Thyroid gland (tissue), 4 donors: Measurements from ENCODE around the gene FLCN. TPM values are rescaled to one million over a fixed set of nuclear protein-coding genes. Genes with fewer than 3 reads are reported as not detected.
"Not testable (repeated sequence)": the region's sequence is repeated elsewhere in the genome, so short reads cannot be mapped to it uniquely, and the experiment has no call there.

Source experiments
- DNase-seq, 2 donors: peaks; one replicate each; pipeline ENCODE4 v3.0.0-alpha.2; 2019
- H3K27ac ChIP-seq, 3 donors: fragments of 200-600 bp; sonication (generic); 1 replicate in 2 of 3; 2 replicates in 1 of 3; pipeline ENCODE4 v1.5.1; 2016 to 2019; ENCODE audit warnings: mild to moderate bottlenecking in 1 of 3, moderate library complexity in 1 of 3
- H3K27me3 ChIP-seq: fragments of 200-600 bp; sonication (generic); one replicate; pipeline ENCODE4 v1.5.1; 2019
- H3K36me3 ChIP-seq, 2 donors: fragments of 200-600 bp; sonication (generic); one replicate each; pipeline ENCODE4 v1.5.1; 2016 to 2019
- H3K4me1 ChIP-seq, 2 donors: fragments of 200-600 bp; sonication (generic); one replicate each; pipeline ENCODE4 v1.5.1; 2017 to 2019
- H3K4me3 ChIP-seq, 3 donors: fragments of 200-600 bp; sonication (generic); replicated peaks in 1 of 3; 1 replicate in 2 of 3; 2 replicates in 1 of 3; pipeline ENCODE4 v1.5.1; 2016; ENCODE audit warnings: mild to moderate bottlenecking in 1 of 3
- H3K9me3 ChIP-seq: fragments of 200-600 bp; sonication (generic); one replicate; pipeline ENCODE4 v1.5.1; 2017
- CTCF ChIP-seq, 6 experiments: fragments of 200-600 bp in 3 of 6; fragments of 450-650 bp in 3 of 6; sonication (generic) in 3 of 6; IDR thresholded peaks; one replicate each; pipeline ENCODE4 v1.5.1; 2016 to 2019; ENCODE audit warnings: antibody characterized with exemption in 6 of 6, mild to moderate bottlenecking in 2 of 6, inconsistent platforms in 1 of 6, moderate library complexity in 1 of 6
- POLR2A ChIP-seq, 2 donors: fragments of 450-650 bp; IDR thresholded peaks; one replicate each; pipeline ENCODE4 v1.6.1; 2017; ENCODE audit warnings: antibody characterized with exemption in 2 of 2, mild to moderate bottlenecking in 2 of 2, moderate library complexity in 1 of 2
- WGBS, 2 donors: methylation state at CpG; one replicate each; pipeline ENCODE4 v1.1.5; 2017; 5-methylcytosine and 5-hydroxymethylcytosine counted together
- intact Hi-C: fragments of 100-400 bp; cut with DNase I; formaldehyde crosslinking; loops from one replicate; pipeline ENCODE4 v1.15.1; 2023
- total RNA-seq, 4 donors: library from RNA; depleted of rRNA; stranded (reverse); fragments of >200 nt; gene quantifications; one replicate each; pipeline ENCODE4 v1.2.3, GENCODE V29; 2016

The FLCN gene
- total RNA-seq, 4 donors from 2014 or later: 61.5 to 79.7 (median 68.2) TPM

GRCh38 chr17:17200831-17201230 lies 36.1 kb downstream of the FLCN start:
- Histone ChIP-seq H3K27ac (no peak overlapping the region), H3K27me3 (no peaks in the 10 kb centered on the region), H3K36me3 (no peaks in the 10 kb centered on the region), H3K4me1 (peaks cover 11 to 20% of the 10 kb centered on the region in 2 donors), H3K9me3 (no peaks in the 10 kb centered on the region), H3K4me3 (no peak overlapping the region)
- no peak for DNase-seq
- TF ChIP-seq POLR2A (IDR thresholded peaks at IDR 0.05): no peak
- no peak for TF ChIP-seq CTCF (IDR thresholded peaks at IDR 0.05)
- 77 to 79% methylated on average over 5 of the region's 5 CpGs for WGBS, 2 donors
- intact Hi-C loops: no loop called here

DNA sequence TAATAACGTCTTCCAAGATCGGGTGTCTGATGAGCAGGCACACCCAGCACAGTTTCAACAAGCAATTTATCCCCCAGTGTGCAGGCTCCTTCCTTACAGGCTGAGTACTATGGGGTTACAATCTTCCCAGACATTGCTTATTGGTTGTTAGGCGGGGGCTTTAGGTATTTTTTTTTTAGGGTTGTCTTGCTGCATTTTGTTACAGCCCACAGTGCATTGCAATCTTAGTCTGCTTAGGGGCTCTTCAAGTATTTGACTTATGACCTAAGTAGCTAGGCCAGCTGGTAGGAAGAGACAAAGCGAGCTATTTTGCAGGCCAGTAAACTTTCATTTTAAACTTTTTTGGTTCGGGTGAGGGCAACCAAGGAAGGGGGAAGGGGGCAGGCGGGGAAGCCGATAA lies 36.7 kb downstream of the FLCN start:
- no peak overlapping the region for H3K27ac ChIP-seq
- no peak overlapping the region for H3K4me3 ChIP-seq
- no peaks in the 10 kb centered on the region for H3K27me3 ChIP-seq
- peaks cover 6 to 15% of the 10 kb centered on the region in 2 donors for H3K4me1 ChIP-seq
- no peaks in the 10 kb centered on the region for H3K36me3 ChIP-seq
- no peak for DNase-seq
- H3K9me3 ChIP-seq: no peaks in the 10 kb centered on the region
- intact Hi-C loops: no loop called here
- WGBS, 2 donors: 73 to 80% methylated on average over 7 of the region's 7 CpGs
- TF ChIP-seq CTCF (IDR thresholded peaks at IDR 0.05) (no peak), POLR2A (IDR thresholded peaks at IDR 0.05) (no peak)

DNA sequence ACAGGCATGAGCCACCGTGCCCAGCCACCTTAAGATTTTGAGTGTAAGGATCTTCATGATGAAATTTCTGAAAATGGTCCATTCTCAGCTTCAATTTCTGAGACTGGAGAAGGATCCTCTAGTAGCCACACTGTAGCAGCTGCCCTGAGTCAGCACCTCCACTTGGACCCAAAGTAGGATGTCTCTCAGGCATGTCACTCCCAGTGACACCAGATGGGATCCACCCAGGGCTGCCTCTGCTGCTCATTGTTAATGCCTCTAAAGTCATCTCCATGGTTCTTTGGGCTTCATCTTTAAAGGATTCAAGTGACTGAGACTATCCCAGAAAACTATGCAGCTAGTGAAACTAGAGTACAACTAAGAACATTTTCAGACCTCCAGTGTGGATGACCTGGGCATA lies 38.7 kb downstream of the FLCN start:
- H3K36me3 ChIP-seq: no peaks in the 10 kb centered on the region
- TF ChIP-seq CTCF (IDR thresholded peaks at IDR 0.05): no peak
- TF ChIP-seq POLR2A (IDR thresholded peaks at IDR 0.05): no peak
- no peaks in the 10 kb centered on the region for H3K4me1 ChIP-seq
- H3K27me3 ChIP-seq: no peaks in the 10 kb centered on the region
- H3K4me3 ChIP-seq: no peak overlapping the region
- no peak overlapping the region for H3K27ac ChIP-seq
- DNase-seq: no peak
- WGBS, 2 donors: 92 to 100% methylated on average over 1 of the region's 1 CpG
- no peaks in the 10 kb centered on the region for H3K9me3 ChIP-seq
- intact Hi-C loops: no loop called here

GRCh38 chr17:17196776-17197175 lies 40.2 kb downstream of the FLCN start:
- Histone ChIP-seq H3K9me3 (no peaks in the 10 kb centered on the region), H3K4me1 (peaks cover 8% of the 10 kb centered on the region in 2 donors), H3K27me3 (no peaks in the 10 kb centered on the region), H3K36me3 (no peaks in the 10 kb centered on the region), H3K4me3 (no peak overlapping the region), H3K27ac (no peak overlapping the region)
- no peak for DNase-seq
- intact Hi-C loops: no loop called here
- TF ChIP-seq CTCF (IDR thresholded peaks at IDR 0.05) (no peak), POLR2A (IDR thresholded peaks at IDR 0.05) (no peak)

GRCh38 chr17:17195466-17195865 lies 41.5 kb downstream of the FLCN start:
- H3K4me1 ChIP-seq: peaks cover 10 to 15% of the 10 kb centered on the region in 2 donors
- H3K4me3 ChIP-seq, H3K36me3 ChIP-seq, H3K27ac ChIP-seq, DNase-seq, intact Hi-C loops, H3K27me3 ChIP-seq, H3K9me3 ChIP-seq: not testable (repeated sequence)
- 89 to 92% methylated on average over 5 of the region's 5 CpGs for WGBS, 2 donors

DNA sequence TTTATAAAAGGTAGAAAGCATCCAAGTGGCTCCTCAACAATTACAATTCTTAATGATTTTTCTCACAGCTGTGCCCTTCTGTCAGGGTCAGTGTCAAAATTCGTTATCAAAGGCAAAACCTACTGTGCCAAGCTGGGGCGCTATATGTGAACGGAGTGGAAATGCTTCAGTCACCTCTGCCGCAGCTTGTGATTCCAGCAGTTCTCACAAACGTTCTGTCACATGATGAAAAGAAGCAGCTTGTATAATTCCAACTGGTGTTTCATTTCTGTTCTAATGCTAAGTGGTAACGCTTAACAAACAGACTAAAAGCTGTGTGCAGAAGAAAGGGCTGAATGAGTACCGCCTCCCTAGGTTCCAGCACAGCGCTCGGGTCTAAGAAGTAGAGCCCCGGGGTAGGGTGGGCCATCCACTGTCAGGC lies 45.0 kb downstream of the FLCN start:
- TF ChIP-seq CTCF (IDR thresholded peaks at IDR 0.05) (no peak), POLR2A (IDR thresholded peaks at IDR 0.05) (no peak)
- Histone ChIP-seq H3K36me3 (no peaks in the 10 kb centered on the region), H3K4me3 (no peak overlapping the region), H3K9me3 (no peaks in the 10 kb centered on the region), H3K4me1 (peaks cover 20 to 27% of the 10 kb centered on the region in 2 donors), H3K27me3 (no peaks in the 10 kb centered on the region), H3K27ac (peak overlapping the region in 2 of 3 donors; percentile 2 to 45)
- DNase-seq: peak; percentile 47 to 61
- WGBS, 2 donors: 37 to 41% methylated on average over 10 of the region's 10 CpGs
- intact Hi-C loops: no loop called here
